NCI-H345 (cell line): ENCODE results near the gene ACER1.
"Not testable (repeated sequence)": the region's sequence is repeated elsewhere in the genome, so short reads cannot be mapped to it uniquely, and the experiment has no call there.

Experiments used
- DNase-seq: peaks from one replicate; lab custom pipeline; 2025; lab: John Stamatoyannopoulos, UW

ACER1 gene

DNA sequence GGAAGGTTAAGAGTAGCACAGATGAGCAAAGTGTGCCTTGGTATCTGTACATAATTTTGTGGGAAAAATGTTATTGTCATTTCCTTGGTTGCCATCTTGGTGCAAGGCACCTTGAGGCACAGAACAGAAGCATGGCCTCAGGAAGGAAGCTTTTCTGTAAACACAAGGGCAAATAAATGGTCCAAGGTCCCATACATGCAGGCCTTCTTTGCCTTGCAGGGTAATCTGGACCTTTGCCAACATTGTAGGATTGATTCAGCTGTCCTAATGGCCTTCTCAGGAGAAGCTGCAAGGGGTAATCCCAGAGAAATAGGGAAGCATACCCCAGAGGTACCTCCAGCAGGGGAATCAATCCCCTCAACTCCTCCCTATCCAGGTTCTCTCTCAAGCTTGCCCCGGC, 44.7 kb downstream of the ACER1 start:
- DNase-seq = no peak

DNA sequence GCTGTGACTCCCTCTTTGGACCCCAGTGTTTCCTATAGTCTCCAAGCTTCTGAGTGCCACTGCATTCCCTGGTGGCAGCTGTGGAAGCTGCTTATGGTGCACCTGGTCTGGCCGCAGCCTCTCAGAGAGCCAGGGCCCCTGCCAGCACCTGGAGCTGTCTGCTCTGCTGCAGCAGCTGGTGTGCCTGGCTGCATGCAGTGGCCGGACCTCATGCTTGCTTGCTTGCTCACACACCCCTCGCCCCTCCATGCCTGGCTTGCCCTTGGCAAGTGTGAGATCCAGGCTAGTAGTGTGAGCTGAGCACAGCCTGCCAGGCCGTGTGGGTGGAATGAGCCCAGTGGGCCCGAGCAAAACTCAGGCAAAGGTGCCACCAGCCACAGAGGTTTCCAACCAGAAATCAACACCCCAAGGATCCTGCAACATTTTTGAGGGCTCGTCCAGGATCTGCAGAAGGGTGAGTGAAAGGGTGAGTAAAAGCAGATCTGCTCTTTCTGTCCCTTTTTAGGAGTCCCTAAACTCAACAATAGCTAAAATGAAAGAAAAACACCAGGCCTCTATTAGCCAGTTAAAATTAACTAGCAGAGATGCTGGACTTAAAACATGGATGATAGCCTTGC, 46.0 kb downstream of the ACER1 start:
- no peak for DNase-seq

DNA sequence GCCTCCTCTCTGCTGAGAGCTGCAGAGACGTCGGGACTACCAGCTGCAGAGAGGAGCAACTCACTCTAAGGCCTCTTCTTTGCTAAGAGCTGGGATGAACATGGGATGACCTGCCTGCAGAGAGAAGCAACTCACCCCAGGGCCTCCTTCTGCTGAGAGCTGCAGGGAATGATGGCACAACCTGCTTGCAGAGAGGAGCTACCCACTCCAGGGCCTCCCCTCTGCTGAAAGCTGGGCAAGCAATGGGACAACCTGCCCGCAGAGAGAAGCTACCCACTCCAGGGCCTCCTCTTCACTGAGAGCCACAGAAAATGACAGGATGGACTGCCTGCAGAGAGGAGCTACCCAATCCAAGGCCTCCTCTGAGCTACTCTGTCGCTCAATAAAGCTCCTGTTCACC, 46.7 kb downstream of the ACER1 start:
- no peak for DNase-seq

DNA sequence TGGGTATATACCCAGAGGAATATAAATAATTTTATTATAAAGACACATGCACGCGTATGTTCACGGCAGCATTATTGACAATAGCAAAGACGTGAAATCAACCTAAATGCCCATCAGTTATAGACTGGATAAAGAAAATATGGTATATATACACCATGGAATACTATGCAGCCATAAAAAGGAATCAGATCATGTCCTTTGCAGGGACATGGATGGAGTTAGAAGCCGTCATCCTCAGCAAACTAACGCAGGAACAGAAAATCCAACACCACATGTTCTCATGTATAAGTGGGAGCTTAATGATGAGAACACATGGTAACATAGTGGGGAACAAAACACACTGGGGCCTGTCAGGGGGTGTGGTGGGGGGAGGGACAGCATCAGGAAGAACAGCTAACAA, 51.0 kb downstream of the ACER1 start:
- DNase-seq = not testable (repeated sequence)

DNA sequence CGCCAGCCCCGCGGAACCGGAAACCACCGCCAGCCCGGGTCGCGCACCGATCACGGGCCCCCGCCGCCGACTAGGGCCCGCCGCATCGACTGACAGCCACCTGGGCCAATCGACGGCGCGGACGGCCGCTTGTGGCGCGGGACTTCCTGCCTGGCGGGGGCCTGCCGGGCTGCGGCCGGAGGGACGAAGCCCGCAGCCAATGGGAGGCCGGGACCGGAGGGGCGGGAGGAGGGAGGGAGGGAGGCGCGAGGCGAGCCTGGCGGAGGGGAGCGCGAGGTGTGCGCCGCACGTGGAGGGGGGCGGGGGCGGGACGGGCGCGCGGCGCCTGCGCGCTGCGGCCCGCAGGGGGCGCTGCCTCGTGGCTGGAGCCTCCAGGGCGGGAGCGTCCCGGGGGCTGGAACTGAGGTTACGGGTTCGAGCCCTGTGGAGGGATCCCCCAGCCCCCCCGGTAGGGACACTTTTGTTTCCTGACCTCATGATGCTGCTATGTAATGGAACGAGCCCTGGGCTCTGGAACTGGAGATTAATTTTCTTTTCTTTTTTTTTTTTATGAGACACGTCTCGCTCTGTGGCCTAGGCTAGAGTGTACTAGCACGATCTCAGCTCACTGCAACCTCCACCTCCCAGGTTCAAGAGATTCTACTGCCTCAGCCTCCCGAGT, 53.4 kb downstream of the ACER1 start, which contains the start of gene MLLT1:
MLLT1 (minus strand) TSS at position 45 of the 661 bp plus-strand sequence. CDS start 191 bp downstream, outside the sequence.
- DNase-seq = peak; percentile 97

DNA sequence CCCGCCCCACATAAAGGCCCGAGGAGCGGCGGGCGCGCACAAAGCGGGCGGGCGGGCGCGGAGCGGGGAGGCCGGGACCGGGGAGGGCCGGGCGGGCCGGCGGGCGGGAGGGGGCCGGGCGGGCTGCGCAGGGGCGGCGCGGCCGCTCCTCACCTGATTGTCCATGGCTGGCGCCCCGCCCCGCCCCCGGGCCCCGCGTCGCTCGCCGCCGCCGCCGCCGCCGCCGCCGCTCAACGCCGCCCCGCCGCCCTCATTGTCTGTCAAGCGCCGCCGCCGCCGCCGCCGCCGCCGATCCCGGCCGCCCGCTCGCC, 53.8 kb downstream of the ACER1 start:
- no peak for DNase-seq

DNA sequence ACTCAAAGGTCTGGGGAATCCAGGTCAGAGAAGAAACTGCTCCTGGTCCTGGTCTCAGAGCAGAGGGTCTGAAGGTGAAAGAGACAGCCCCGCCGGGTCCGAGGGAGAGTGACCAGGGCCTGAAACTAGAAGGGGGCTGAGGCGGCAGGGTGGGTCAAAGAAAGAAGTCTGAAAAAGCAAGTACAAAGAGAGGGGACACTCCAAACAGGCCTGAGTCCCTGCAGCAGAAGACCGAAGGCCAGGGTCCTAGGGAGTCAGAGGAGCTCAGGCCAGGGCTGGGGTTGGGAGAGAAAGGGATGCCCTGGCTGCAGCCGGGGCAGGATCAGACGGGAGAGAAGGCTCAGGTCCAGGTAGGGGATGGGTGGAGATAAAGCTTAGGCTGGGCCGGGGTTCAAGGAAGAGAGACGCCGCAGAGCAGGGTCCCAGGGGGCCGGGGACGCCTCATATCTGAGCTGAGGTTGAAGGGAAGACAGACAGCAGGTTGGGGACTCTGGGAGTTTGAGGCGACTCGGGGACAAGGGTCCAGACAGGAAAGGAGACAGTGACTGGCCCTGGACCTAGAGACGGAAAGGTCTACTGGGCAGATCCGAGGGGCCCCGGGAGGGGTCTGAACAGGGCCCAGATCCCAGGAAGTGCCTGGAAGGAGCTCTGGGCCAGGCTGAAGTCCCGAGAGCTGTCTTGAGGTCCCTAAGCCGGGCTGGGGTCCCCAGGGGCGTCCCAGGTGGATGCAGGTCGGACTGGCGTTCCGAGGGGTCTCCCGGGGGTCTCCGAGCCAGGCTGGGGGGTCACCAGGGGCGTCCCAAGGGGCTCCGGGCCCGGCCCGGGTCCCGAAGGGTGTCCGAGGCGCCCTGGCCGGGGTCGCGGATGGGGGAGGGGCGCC, 54.4 kb downstream of the ACER1 start:
- DNase-seq = no peak

DNA sequence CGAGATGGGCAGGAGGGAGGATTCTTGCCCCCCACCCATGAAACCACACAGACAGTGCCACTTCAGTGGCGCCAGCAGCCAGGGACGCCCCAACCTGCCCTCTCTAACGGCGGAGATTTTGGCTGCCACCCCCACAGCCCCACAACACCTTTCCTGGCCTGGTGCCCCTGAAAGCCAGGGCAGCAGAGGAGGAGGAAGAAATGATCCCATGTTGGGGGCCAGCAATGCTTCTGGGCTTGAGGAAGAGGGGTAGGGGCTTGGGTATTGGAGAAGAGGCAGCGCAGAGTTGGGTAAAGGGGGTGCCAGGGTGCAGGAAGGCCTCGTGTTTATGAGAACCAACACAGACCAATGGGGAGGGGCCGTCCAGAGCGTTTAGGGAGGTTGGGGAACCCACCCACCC, 55.4 kb downstream of the ACER1 start:
- DNase-seq = no peak

DNA sequence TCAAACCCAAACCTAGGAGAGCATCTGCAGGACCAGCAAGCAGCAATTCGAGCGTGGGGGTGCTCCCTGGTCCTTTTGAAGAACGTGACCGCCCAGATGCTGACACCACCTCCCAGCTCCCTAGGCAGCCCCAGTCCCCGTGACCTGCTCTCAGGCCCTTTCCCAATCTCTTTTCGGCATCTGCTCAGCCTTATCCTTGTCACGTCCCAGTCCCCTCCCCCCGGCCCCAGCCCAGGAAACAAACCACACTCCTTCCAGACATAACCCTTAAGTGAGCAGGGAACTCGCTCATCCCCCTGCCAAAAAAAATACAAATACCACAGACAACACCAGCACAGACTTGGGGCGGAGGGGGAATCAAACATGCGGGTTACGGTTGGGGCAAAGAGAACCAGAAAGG, 57.0 kb downstream of the ACER1 start:
- DNase-seq = no peak

DNA sequence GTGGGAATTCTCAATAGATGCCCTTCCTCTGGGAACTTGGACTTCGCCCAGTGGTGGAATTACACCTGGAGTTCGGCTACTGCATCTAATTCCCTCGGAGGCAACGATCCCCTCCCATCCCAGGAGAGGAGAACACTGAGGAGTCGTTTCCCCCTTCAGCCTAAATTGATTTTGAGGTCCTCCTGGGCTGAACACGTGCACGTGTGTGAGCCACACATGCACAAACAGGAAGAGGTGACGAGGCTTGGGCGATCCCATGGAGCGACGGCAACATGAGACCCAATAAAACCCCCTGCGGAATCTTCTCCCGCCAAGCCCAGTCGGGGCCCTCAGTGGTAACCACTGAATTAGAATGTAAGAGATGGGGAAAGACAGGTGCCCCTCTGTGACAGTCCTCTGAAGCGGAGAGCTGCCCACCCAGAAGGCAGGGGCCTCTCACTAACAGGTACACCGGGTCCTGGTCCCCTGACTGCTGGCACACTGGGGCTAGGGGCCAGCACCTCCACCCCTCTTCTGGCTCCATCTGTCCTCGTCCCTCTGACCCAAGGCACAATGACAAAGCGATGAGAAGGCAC, 58.2 kb downstream of the ACER1 start:
- DNase-seq = no peak

DNA sequence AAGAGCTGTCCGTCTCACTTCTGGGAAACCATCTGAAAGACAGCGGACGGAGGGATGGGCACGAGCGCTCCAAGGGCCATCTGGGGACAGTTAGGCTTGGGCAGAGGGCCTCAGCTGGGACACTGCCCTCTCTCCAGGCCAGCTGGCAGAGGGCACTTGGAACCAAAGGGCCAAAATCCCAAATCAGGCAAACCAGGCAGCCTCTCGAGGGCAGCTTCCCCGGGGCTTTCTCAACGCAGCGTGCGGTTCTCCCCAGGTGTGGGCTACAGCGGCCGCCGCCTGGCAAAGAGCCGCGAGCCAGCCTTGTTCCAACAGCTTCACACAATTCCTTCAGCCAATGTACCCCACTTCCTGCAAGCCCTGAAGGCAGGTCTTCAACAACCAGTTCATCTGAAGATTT, 58.7 kb downstream of the ACER1 start:
- DNase-seq = no peak

DNA sequence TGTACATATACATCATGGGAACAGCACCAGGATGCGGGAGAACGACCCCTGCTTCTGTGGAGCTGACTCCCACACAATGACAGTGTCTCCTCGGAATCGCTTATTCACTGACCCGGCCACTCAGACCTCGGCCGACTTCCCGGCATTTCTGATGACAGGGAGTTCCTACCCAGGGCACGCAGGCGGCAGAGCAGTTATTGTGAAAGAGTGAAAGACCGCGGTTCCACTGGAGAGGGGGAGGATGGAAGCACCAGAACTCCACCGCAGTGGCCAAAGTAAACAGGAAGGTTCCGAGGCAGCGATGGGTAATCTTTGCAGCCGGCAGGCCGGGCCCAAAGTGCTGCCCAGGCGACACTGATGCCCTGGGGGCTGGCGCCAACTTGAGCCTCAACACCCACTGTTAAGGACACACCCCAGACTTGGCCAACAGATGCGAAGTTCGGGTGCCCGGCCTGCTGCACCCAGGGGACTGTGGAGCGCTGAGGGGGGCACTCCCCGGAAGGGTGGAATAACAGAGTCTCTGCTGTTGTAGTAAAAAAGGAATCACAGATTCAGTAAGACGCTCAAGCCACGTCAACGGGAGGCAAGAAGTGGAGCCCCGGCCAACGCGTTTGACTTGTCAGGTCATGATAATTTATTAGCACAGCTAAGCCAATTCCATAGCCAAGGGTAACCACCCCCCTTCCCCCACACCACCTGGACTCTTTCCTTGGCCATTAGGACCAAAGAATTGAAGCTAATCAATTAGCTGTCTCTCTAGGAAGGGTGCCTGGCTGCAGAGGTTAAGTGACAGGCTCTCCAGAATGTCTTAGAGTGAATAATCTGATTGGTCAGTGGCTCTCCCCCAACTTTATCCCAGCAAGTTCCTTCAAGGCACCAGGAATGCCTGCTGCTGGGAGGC, 59.5 kb downstream of the ACER1 start:
- no peak for DNase-seq

DNA sequence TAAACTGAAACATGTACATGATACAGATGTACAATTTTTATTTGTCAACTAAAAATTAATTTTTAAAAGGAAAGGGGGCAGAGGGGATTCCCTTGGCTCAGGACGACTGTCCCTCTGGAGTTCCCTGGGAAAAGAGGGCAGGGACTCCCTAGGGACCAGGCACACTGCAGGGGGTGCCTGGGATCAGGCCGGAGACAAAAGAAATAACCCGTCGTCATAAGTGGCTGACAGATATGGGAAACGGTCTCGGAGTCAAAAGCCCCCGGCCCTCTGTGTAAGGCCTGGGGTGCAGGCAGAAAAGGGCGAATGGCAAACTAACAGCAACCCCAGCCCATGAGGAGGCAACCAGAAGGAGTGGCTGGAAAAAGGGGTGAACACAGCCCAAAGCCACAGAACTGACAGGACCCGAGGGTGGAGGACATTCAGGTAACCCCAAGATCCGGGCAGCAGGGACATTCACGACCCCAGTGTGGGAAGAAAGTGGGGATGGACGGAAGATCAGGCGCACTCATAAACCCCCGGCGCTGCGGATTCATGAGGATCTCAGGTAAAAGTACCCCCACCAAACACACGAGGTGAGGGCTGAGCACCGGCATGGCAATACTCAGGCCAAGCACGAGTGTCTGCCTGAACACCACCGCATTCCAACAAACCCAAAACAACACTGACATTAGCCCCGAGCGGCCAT, 60.4 kb downstream of the ACER1 start:
- no peak for DNase-seq

DNA sequence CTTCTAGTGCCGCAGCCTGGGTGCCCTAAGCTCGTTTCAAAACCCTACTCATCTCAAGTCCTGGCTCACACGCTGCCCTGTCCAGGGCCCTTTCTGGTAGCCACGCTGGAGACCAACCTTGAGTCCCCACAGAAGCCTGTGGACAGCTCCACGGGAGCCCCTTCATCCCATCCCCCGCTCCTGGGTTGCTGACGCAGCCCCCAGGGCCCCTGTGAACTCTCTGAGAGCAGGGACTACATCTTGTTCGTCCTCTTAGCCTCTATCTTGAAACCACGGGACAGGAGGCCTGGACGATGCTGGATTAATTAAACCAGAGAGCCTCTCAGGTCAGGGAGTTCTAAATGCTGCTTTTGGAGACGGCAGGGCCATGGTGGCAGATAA, 61.0 kb downstream of the ACER1 start:
- DNase-seq = no peak

DNA sequence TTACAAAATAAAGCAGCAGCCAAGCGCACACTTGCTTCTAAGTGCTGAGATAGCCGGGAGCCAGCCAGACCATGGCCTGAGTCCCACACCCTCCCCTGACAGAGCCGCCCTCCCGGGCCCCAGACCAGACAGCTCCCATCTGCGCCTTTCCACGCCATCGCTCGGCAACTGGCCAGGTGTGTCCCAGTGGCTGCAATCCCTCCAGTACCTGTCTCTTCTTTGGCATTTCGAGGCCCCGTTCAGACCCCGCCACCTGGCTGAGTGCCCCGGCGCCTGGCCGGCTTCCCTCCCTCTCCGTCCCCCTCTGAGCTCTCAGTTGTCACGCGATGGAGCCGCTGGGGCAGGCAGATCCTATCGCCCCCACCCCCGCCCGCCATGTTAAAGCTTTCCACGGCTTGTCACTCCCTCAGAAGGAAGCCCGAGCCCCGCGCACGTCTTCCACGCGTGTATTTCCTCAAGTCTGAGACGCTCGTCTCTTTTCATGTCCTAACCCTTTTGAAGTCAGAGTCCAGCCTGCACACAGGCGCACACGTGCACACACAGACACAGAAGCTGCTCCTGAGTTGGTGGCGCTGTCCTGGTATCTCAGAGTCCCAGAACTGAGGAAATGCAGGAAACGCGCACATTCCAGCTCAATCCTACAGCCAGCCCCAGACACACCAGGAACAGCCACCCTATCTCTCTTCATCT, 61.5 kb downstream of the ACER1 start:
- no peak for DNase-seq

DNA sequence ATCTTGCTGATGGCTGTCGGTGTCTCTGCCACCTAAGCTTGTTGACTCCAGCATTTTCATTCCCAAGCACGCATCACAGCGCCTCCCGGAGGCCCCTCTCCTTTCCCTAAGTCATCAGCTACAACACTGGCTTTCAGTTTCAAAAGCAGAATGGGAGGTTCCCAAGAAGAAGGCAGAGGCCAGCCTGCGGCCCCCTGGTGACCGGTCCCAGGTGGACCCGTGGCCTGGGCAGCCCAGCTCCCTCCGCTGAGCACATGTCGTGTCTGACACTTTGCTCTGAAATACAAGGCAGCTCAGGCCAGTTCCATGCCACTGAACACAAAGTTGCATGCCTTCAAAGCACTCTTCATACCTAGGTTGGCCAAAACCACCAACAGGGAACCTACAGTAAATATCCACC, 62.2 kb downstream of the ACER1 start:
- no peak for DNase-seq

DNA sequence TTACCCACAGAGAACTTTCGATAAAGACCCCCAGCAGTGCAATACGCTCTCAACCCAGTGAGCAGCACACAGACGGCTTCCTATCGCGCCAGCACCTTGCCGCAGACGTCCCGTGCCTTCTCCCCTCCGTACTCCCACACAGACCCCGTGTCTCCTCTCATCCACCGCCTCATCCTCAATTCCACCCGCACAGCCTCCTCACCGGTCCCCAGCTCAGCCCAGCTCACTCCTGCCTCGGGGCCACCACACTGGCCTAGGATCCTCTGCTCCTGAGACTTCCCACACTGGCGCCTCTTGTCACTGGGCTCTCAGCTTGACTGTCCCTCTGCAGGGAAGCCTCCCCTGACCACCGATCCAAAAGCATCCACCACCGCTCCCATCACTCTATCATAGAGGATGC, 62.6 kb downstream of the ACER1 start:
- no peak for DNase-seq

DNA sequence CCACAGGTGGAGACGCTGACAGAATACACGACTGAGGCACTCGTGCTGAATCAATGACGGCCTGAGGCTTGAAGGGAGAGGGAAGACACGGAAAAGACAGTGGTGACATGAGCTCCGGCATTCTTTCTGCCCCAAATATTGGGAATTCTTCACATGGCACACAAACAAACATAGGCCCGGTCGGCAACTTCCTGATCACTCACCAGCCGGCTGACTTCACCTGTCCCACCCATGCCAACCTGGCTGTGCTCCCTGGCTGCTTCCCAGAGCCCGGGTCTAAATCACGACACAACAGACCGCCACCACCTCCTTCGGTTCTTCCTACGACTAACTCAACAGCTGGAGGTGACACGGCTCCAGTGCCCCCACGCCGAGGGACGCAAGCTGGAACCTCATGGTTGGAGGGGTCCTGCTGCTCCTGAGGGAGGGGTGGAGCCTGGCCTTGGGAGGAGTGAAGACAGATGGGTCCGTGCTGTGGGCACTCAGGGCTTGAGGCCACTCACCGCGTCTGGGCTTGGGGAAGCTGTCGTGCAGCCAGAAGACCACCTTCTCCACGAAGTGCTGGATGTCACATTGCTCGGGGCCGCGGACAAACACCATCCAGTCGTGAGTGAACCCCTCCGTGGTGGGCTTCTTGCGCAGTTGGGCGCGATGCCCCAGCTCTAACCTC, 63.2 kb downstream of the ACER1 start:
- DNase-seq = no peak

DNA sequence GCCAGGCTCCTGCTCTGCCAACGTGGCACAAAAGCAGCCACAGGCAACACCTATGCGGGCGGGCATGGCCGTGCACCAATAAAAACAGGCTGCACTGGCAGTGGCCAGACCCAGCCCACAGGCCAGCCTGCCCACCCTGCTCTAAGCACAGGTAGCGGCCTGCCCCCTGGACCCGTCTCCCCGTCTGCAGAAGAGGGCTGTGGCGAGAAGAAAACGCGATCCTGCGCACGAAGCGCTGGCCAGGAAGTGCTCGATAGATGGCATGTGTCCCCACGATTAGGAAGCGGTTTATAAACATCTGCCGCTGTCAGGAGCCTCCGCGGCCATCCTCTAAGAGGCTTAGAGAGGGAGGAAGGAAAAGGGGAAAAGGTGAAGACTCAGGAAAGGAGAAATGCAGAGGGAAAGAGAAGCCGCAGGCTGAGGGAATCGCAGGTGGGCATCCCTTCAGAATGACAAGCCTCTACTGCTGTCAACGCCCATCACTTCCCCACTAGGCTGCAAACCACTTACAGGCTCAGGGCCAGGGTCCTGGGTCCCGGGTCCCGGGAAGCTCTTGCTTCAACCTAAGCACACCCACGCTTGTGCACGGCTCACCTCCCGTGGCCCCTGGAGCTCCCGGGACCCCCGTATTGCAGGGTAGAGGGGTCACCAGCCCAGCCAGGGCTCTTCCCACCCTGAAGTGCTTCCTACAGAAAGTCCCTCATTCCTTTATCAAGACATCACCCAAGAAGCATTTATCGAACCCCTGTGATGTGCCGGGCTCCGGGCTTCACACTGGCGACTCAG, 64.1 kb downstream of the ACER1 start:
- no peak for DNase-seq
